K562 (cell line): Measurements from ENCODE around the gene RABEPK. TPM values are rescaled to one million over a fixed set of nuclear protein-coding genes. Genes with fewer than 3 reads are reported as not detected.

ENCODE experiments used
- ATAC-seq: fragments of 200-7000 bp; cut with Tn5 transposase; 3 replicates; pipeline ENCODE4 v1.9.1; 2020; ENCODE audit warnings: moderate library complexity
- BruUV-seq: library from RNA; stranded (reverse); fragments of 400-500 nt; replicated peaks from 2 replicates; lab custom pipeline; 2021; lab: Mats Ljungman, UMichigan
- CTCF ChIA-PET: fragments of 300-600 bp; formaldehyde crosslinking; extraction: SDS; loops from one replicate; lab custom pipeline; 2021; ENCODE audit warnings: low intra/inter-chr PET ratio; lab: Yijun Ruan, JAX
- POLR2A ChIA-PET: fragments of 300-600, 350-650 bp; sonication (Branson Sonifier 250); formaldehyde crosslinking; extraction: SDS; loops from one replicate; lab custom pipeline; 2021; ENCODE audit warnings: antibody characterized with exemption, inconsistent platforms; lab: Yijun Ruan, JAX
- DNase-seq, 4 experiments: peaks; one replicate each; pipeline versions ENCODE4 v3.0.0 to v3.0.0-alpha.2; 2011 to 2018; ENCODE audit warnings: low spot score in 3 of 4, mixed read lengths in 3 of 4; ENCODE audit errors: extremely low read depth in 1 of 4
- FAIRE-seq: peaks from 2 replicates; lab custom pipeline; 2011; peaks lifted over from hg19 to GRCh38; lab: Jason Lieb, UNC
- H2AFZ ChIP-seq: 2 replicates; pipeline ENCODE4 v1.6.0; 2011; ENCODE audit warnings: low read depth, low read length, control low read depth, inconsistent platforms
- H3K27ac ChIP-seq: fragments of 200-600 bp; 3 replicates; pipeline ENCODE4 v1.8.0; 2011; ENCODE audit warnings: low read depth, mild to moderate bottlenecking, control low read depth, inconsistent platforms, low read length, moderate library complexity, mixed read lengths; ENCODE audit errors: extremely low read depth
- H3K27me3 ChIP-seq, 2 experiments: fragments of 300-600 bp in 1 of 2; 2 replicates in 1 of 2; 3 replicates in 1 of 2; pipeline versions ENCODE4 v1.6.0 to v1.8.0; 2011; ENCODE audit warnings: inconsistent platforms in 2 of 2, low read length in 2 of 2, mild to moderate bottlenecking in 1 of 2, mixed read lengths in 1 of 2, moderate library complexity in 1 of 2; ENCODE audit not compliant: control insufficient read depth in 2 of 2, insufficient read depth in 2 of 2
- H3K36me3 ChIP-seq: fragments of 300-600 bp; 3 replicates; pipeline ENCODE4 v1.8.0; 2011; ENCODE audit warnings: mild to moderate bottlenecking, low read length, inconsistent platforms; ENCODE audit not compliant: control insufficient read depth, insufficient read depth
- H3K4me1 ChIP-seq, 2 experiments: fragments of 200-600 bp in 1 of 2; replicated peaks in 1 of 2; 2 replicates in 1 of 2; 3 replicates in 1 of 2; pipeline versions ENCODE4 v1.5.1 to v1.8.0; 2011; ENCODE audit warnings: inconsistent platforms in 2 of 2, low read length in 2 of 2, mild to moderate bottlenecking in 1 of 2, mixed read lengths in 1 of 2, moderate library complexity in 1 of 2; ENCODE audit not compliant: control insufficient read depth in 2 of 2, insufficient read depth in 2 of 2
- H3K4me2 ChIP-seq: 2 replicates; pipeline ENCODE4 v1.6.1; 2011; ENCODE audit warnings: low read length, control low read depth, inconsistent platforms, mixed read lengths; ENCODE audit not compliant: insufficient read depth
- H3K4me3 ChIP-seq: fragments of 200-600 bp; sonication (generic), shearing (Covaris generic); 2 replicates; pipeline ENCODE4 v1.5.1; 2016; ENCODE audit warnings: control low read depth, inconsistent platforms
- H3K79me2 ChIP-seq: fragments of 200-600 bp; 3 replicates; pipeline ENCODE4 v1.8.0; 2011; ENCODE audit warnings: low read length, inconsistent platforms; ENCODE audit not compliant: control insufficient read depth, insufficient read depth
- H3K9ac ChIP-seq, 2 experiments: 2 replicates each; pipeline versions ENCODE4 v1.6.0 to v1.6.1; 2011; ENCODE audit warnings: low read depth in 2 of 2, low read length in 2 of 2, control low read depth in 1 of 2, inconsistent platforms in 1 of 2, mild to moderate bottlenecking in 1 of 2, mixed read lengths in 1 of 2; ENCODE audit not compliant: insufficient read depth in 1 of 2
- H3K9me1 ChIP-seq: one replicate; pipeline ENCODE4 v1.6.0; 2011; ENCODE audit warnings: inconsistent platforms, mild to moderate bottlenecking, low read length, moderate library complexity; ENCODE audit not compliant: control insufficient read depth, insufficient read depth
- H3K9me3 ChIP-seq: replicated peaks from 2 replicates; pipeline ENCODE4 v1.5.1; 2011; ENCODE audit warnings: low read depth, low read length, inconsistent platforms; ENCODE audit not compliant: control insufficient read depth, insufficient read depth
- H4K20me1 ChIP-seq: replicated peaks from 2 replicates; pipeline ENCODE4 v1.6.1; 2011; ENCODE audit warnings: low read length, inconsistent platforms, mixed read lengths; ENCODE audit not compliant: control insufficient read depth, insufficient read depth
- ARID3B ChIP-seq: fragments of 250-450 bp; sonication (Bioruptor Pico); IDR thresholded peaks from 2 replicates; pipeline ENCODE4 v1.4.0; 2020; ENCODE audit warnings: borderline replicate concordance
- BDP1 ChIP-seq: IDR thresholded peaks from 3 replicates; pipeline ENCODE4 v1.6.1; 2011; ENCODE audit not compliant: insufficient read length, insufficient read depth
- CGGBP1 ChIP-seq: fragments of 250-450 bp; sonication (Bioruptor Pico); IDR thresholded peaks from 2 replicates; pipeline ENCODE4 v1.9.0; 2021; ENCODE audit warnings: mild to moderate bottlenecking
- ETV5 ChIP-seq: sonication (generic); formaldehyde crosslinking; IDR thresholded peaks from 2 replicates; pipeline ENCODE4 v1.4.0; 2020; ENCODE audit warnings: low read depth, mild to moderate bottlenecking, missing genetic modification reagents
- HDGF ChIP-seq: fragments of 450-650 bp; IDR thresholded peaks from 2 replicates; pipeline ENCODE4 v1.6.1; 2016
- KAT7 ChIP-seq: sonication (generic); formaldehyde crosslinking; IDR thresholded peaks from 2 replicates; pipeline ENCODE4 v1.8.0; 2022; ENCODE audit warnings: missing genetic modification reagents, mild to moderate bottlenecking, borderline replicate concordance
- KDM5B ChIP-seq: fragments of 200-600 bp; sonication (generic); IDR thresholded peaks from 2 replicates; pipeline ENCODE4 v1.6.1; 2012; ENCODE audit warnings: low read depth, mild to moderate bottlenecking, moderate library complexity, low read length, control low read depth, inconsistent platforms; ENCODE audit not compliant: insufficient replicate concordance
- NELFE ChIP-seq: IDR thresholded peaks from 2 replicates; pipeline ENCODE4 v1.6.1; 2011; ENCODE audit warnings: mild to moderate bottlenecking; ENCODE audit not compliant: insufficient read depth, insufficient read length
- RCOR1 ChIP-seq, 2 experiments: IDR thresholded peaks; 2 replicates each; pipeline ENCODE4 v1.6.1; 2012; ENCODE audit warnings: low read depth in 2 of 2, low read length in 2 of 2, borderline replicate concordance in 1 of 2, improper control_type of control experiment in 1 of 2
- SETDB1 ChIP-seq: IDR thresholded peaks from one replicate; pipeline ENCODE4 v1.6.1; 2012; ENCODE audit warnings: low read length, control low read depth, inconsistent platforms
- SMARCB1 ChIP-seq: IDR thresholded peaks from 2 replicates; pipeline ENCODE4 v1.6.1; 2011; ENCODE audit warnings: improper control_type of control experiment, low read depth; ENCODE audit not compliant: insufficient read length
- ZC3H8 ChIP-seq: fragments of 450-650 bp; IDR thresholded peaks from 2 replicates; pipeline ENCODE4 v1.6.1; 2017
- ZFPM2 ChIP-seq: fragments of 250-450 bp; sonication (Bioruptor Pico); IDR thresholded peaks from 2 replicates; pipeline ENCODE4 v1.5.1; 2022; ENCODE audit warnings: mild to moderate bottlenecking
- ZNF121 ChIP-seq: sonication (generic); formaldehyde crosslinking; conservative IDR thresholded peaks from 2 replicates; pipeline ENCODE4 v1.8.0; 2022; ENCODE audit warnings: missing genetic modification reagents
- WGBS: fragments of 100-300 bp; shearing (Covaris generic); methylation state at CpG from one replicate; pipeline ENCODE4 v1.1.6; 2016; ENCODE audit warnings: low coverage, mixed read lengths; ENCODE audit not compliant: insufficient coverage; ENCODE audit errors: missing lambda C conversion rate; 5-methylcytosine and 5-hydroxymethylcytosine counted together
- in situ Hi-C: fragments of 300-500 bp; cut with MboI; formaldehyde crosslinking; loops from 4 replicates; pipeline ENCODE4 v1.15.0; 2018; ENCODE audit warnings: inconsistent platforms, mixed read lengths
- intact Hi-C: fragments of 100-400 bp; cut with micrococcal nuclease; formaldehyde crosslinking; loops from 2 replicates; pipeline ENCODE4 v1.14.2; 2022
- polyA plus RNA-seq, 8 experiments: library from polyadenylated mRNA; depleted of rRNA in 4 of 8; stranded (reverse) in 5 of 8; unstranded in 3 of 8; fragments of >200 nt; fragmentation: Nextera tagmentation in 2 of 8; fragmentation: Illumina TruSeq in 1 of 8; extraction: Ambion mirVana in 2 of 8; extraction: Trizol in 1 of 8; gene quantifications; 2 replicates each; pipeline versions ENCODE4 v1.2.1 to v1.2.3, GENCODE V29; 2011 to 2014; ENCODE audit warnings: inconsistent platforms in 1 of 8, missing spikeins in 1 of 8
- total RNA-seq, 7 experiments: library from RNA; depleted of rRNA in 6 of 7; stranded (reverse); fragments of >200 nt in 6 of 7; fragmentation: Illumina TruSeq in 2 of 7; extraction: Trizol in 2 of 7; gene quantifications; 2 replicates each; pipeline versions ENCODE4 v1.2.1 to v1.2.3, GENCODE V29; 2011 to 2021; ENCODE audit warnings: low replicate concordance in 1 of 7
- TF ChIP-seq, protein P1 (sequence below), 2 experiments: fragments of 450-650 bp in 1 of 2; sonication (generic) in 1 of 2; formaldehyde crosslinking; conservative IDR thresholded peaks; 2 replicates each; pipeline versions ENCODE4 v1.4.0 to v1.8.1; 2020 to 2022; ENCODE audit warnings: mild to moderate bottlenecking in 1 of 2, missing genetic modification reagents in 1 of 2

Gene RABEPK
- total and polyA plus RNA-seq, 9 of the 15 experiments (the other 6 are each of a cell fraction or from before 2014, with no cell fraction given): 38.3 to 113 (median 52.8) TPM

GRCh38 chr9:125183561-125183960, 16.8 kb upstream of the RABEPK start:
- no TSS peak for BruUV-seq
- Histone ChIP-seq H4K20me1 (no peaks in the 10 kb centered on the region), H3K9me1 (no peaks in the 10 kb centered on the region), H3K79me2 (peaks cover 95% of the 10 kb centered on the region), H3K4me2 (no peak overlapping the region), H3K36me3 (peaks cover 14% of the 10 kb centered on the region; the same call in 2 of the 3 replicates), H2AFZ (no peak overlapping the region), H3K9me3 (no peaks in the 10 kb centered on the region), H3K9ac (no peak overlapping the region), H3K4me1 (peaks cover 5 to 7% of the 10 kb centered on the region in 2 experiments; a peak in 4 of 5 replicates), H3K27me3 (no peaks in the 10 kb centered on the region), H3K4me3 (no peak overlapping the region), H3K27ac (no peak overlapping the region)
- ChIA-PET CTCF (no interaction called here), POLR2A (no interaction called here)
- WGBS: 90% methylated on average over 2 of the region's 2 CpGs
- ATAC-seq (no peak), DNase-seq (no peak), FAIRE-seq (no peak)
- in situ Hi-C loops: no loop called here
- intact Hi-C loops: no loop called here
- TF ChIP-seq KDM5B: no peak
- TF ChIP-seq CGGBP1: no peak
- no peak for TF ChIP-seq RCOR1 (IDR thresholded peaks at IDR 0.05; ENCODE audit: borderline replicate concordance in 1 of 2, low read depth in 2 of 2, low read length in 2 of 2)
- TF ChIP-seq ZNF121 (CRISPR knock-in tag): no peak
- no peak for TF ChIP-seq SMARCB1
- no peak for TF ChIP-seq HDGF
- TF ChIP-seq KAT7 (CRISPR knock-in tag): no peak
- no peak for TF ChIP-seq ARID3B (CRISPR knock-in tag)
- no peak for TF ChIP-seq BDP1
- TF ChIP-seq, protein P1, sequence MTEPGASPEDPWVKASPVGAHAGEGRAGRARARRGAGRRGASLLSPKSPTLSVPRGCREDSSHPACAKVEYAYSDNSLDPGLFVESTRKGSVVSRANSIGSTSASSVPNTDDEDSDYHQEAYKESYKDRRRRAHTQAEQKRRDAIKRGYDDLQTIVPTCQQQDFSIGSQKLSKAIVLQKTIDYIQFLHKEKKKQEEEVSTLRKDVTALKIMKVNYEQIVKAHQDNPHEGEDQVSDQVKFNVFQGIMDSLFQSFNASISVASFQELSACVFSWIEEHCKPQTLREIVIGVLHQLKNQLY (CRISPR knock-in tag; conservative IDR thresholded peaks at IDR 0.05): no peak
- TF ChIP-seq ZC3H8: no peak
- TF ChIP-seq SETDB1: no peak
- no peak for TF ChIP-seq NELFE
- no peak for TF ChIP-seq ZFPM2 (CRISPR knock-in tag)
- no peak for TF ChIP-seq ETV5
